HG03469 (cell line): ENCODE results near the gene B2M.

Experiments
- ATAC-seq: cut with Tn5 transposase; IDR thresholded peaks from one replicate; pipeline ENCODE4 v1.9.1; 2021; ENCODE audit warnings: mild to moderate bottlenecking, moderate library complexity, moderate number of reproducible peaks; ENCODE audit not compliant: unreplicated experiment

Gene B2M

GRCh38 chr15:44765036-44765435 lies 53.7 kb downstream of the B2M start:
- no peak for ATAC-seq
